HG03378 (cell line): ENCODE results near the gene NCAPD3.

ENCODE experiments used
- ATAC-seq: cut with Tn5 transposase; IDR thresholded peaks from one replicate; pipeline ENCODE4 v1.9.1; 2021; ENCODE audit warnings: mild to moderate bottlenecking, moderate library complexity; ENCODE audit not compliant: unreplicated experiment

NCAPD3 gene

DNA sequence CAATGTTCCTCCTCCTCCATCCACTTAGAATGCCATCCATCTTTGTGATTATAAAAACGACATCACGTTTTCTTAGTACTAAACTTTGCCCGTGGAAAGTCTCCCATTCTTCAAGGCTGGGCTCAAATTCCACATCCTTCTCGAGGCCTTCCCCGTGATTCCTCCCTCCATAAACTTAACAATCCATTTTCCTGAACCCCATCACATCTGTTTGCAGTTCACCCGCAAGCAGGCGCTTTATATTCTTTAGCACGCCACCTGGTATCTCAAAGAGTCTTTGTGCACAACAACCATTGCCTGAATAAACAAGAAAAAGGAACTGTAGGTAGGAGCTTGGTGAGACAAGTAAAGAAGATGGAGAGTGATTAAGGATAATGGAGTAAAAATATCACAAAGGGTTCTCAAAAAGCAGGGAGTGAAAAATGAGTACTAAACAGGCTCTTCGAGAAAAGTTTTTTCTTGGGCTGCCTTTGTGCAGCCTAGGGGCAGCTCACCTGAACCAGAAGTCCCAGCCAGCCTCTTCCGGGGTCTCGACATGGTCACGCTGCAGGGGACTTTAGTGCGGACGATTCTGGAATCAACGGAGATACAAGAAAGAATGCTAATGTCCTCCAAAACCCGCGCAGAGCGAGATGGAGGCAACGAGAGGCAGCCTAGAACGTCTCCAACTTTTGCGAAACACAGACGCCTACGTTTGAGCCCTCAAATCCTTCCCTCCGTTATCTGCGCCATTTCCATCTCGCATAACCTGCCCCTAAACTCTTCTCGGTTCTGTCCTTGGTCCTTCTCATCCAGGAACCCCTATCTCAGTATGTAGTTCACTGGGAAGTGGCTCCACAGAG, 28.8 kb upstream of the NCAPD3 start:
- peak; percentile 44 for ATAC-seq

DNA sequence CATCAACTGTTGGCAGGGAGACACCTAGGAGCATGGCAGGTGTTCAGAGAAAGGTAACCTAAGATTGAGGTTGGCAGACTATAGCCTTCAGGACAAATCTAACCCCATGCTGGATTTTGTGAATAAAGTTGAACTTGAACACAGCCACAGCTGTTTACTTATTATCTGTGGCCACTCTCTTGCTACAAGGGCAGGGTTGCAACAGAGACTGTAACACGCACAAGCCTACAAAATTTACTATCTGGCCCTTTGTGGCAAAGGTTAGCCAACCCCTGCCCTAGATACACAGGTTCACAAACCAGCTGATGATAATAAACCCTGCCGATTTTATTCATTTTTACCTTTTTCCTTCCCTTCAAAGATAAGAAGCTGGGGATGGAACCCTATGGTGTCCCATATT, 26.9 kb upstream of the NCAPD3 start:
- ATAC-seq: no peak

DNA sequence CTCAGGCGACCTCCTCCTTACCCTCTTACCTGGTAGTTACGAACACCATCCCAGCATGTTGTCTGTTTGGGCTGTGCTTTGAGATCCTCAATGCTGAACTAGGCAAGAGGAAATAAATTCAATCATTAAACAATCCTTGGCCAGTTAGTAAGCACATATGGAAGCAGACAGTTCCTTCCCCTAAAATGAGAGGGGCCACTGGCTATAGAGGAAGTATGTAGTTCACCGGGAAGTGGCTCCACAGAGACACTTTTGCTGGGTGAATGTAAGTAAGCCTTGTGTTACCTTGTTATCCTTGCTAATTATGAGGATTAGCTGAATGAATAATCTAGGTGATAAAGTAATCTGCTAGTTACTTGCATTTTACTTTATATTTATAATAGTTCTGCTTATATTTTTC, 26.5 kb upstream of the NCAPD3 start:
- no peak for ATAC-seq

DNA sequence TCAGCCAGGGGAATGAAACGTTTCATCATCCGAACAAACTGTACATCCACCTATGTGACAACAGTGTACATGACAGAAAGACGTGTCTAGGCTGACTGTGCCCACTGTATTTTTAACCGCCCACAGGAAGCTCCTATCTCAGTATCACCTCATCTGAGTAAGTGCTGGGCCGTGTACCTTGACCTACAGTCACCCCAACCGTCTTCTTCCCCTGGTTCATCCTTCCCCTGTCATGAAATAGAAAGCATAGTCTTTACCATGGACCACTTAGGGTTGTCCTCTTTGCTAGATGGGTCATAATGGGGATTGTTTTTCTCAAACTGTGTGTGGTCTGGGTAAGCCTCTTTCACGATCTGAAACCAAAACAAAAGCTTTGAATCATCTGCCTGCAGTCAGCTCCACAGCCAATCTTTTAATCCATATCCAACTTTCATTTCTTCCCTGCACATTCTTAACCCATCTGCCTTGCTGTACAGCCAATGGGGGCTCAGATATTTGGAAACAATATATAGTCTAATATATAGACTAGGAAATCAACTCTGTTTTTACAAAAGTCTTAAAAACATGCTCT, 25.2 kb upstream of the NCAPD3 start:
- ATAC-seq: no peak

DNA sequence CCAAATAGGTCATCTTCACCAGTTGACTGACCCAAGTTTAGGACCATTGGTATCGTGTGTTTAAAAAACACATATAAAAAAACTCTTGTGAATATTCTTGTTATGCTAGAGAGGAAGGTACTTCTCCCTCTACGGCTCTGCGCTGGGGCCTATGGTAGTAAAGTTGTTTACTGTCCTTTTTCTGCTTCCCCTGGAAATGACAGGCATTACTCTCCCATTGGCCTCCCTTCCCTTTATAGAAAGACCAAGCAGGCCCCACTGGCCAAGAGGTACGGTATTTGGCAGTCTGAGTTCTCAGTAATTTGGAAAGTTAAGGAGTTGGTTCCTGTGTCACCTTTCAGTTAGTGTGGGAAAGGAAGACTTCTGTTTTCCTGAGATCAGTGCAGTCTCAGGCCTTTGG, 22.9 kb upstream of the NCAPD3 start:
- ATAC-seq: no peak

DNA sequence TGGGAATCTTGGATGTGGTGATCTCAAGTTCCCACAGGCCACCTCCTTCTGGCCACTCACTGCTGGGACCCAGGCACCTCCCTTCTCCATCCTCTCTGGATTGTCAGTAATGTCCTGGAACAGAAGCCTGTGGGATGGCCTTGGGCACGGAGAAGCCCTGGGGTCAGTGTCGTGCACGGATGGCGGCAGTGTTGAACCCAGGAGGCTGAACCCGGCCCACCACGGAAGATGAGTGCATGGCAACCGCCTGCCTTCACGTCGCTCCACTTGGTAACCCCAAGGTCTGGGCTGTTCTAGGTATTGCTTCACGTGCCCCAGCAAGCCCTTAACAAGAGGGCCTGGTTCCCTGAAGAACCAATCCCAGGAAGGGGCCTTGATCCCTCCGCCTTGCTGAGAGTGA, 22.3 kb upstream of the NCAPD3 start:
- ATAC-seq: no peak

DNA sequence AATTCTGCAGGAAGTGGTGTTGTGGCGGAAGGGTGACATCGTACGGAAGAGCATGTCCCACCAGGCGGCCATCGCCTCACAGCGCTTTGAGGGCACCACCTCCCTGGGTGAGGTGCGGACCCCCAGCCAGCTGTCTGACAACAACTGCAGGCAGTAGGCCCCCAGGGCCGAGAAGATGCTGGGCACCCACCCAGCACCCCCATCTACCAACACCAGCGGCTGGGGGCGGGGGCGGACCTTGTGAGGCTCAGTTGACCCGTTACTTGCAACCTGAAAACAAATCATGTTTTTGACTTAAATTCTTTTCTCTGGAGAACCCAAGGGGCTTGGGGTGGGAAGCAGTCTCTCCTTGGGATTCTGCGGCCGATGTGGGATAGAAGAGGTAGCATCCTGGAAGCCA, 21.7 kb upstream of the NCAPD3 start:
- ATAC-seq: no peak

DNA sequence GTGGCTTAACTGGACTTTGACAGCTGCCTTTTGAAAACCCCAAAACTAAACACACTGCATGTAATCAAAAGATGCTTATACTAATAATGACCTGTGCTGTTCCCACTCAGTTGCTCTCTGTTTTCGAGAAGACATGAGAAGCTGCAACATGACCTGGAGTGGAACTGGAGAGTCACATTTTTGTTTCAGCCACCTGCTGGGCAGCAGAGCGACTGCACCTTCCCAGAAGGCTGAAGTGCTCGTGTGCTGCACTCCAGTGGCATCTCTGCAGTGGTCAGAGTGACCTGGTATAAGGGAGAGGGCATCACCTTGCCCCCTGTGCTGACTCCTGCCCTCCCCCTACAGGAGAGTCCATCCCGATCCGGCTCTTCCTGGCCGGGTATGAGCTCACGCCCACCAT, 20.8 kb upstream of the NCAPD3 start:
- peak; percentile 65 for ATAC-seq

DNA sequence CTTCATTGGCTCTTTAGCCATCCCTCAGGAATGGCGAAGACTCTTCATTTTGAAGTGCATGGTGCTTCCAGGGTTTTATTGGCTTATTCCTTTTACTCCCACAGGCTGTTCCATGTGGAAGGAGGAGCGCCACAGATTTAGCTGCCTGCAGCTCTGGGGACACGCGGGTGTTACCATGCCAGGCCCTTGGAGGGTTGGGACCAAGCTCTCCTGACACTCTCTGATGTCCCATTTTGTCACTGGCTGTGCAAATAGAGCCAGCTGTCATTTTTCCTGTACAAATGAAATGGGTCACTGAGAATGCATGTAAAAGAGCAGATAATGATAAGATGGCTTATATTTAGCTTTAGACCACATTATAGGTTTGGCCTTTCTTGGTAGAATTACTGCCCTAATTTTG, 20.1 kb upstream of the NCAPD3 start:
- ATAC-seq: no peak

DNA sequence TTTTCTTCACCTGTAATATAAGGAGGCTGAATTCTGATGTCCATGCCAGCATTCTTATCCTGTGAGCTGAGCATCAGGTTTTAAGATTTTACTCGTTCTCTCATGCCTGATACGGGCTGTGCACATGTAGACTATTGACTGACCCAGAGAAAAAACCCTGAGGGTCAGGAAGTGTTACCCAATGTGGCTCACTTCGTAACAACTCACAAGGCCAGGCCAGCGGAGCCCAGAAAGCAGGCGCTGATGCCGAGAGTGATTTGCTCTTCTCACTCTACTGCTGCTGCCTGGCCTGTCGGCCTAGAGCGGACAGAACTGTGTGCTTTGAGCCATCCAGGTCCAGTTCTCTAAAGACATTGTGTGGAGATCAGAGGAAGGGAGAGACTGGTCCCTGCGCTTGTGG, 18.6 kb upstream of the NCAPD3 start:
- no peak for ATAC-seq

DNA sequence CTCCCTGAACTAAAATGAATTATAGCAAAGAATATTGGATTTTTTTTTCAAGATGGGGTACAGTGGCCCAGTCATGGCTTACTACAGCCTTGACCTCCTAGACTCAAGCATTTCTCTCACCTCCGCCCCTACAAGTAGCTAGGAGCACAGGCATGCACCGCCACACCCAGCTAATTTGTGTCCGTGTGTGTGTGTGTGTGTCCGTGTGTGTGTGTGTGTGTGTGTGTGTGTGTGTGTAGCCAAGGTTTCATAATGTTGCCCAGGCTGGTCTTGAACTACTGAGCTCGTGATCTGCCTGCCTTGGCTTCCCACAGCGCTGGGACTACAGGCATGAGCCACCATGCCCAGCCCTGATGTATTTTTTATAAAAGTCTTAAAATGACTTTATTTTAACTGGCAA, 16.8 kb upstream of the NCAPD3 start:
- no peak for ATAC-seq

DNA sequence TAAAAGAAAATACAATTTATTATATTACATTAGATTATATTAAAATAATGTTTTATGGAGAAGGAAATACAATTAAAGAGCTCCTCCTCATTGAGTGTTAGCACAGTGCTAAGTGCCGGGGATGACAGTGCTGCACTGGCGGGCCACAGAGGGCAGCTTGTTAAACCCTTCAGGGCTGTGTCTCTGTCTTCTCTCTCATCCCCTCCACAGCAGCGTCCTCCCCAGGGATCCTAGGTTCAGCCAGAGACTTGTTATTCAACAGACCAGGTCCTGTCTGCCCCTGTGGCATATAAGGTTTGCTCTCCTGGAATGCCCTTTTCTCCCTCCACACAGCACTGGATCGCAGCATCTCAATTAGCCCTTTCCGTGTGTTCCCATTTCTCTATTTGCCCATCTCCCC, 15.2 kb upstream of the NCAPD3 start:
- ATAC-seq: no peak

DNA sequence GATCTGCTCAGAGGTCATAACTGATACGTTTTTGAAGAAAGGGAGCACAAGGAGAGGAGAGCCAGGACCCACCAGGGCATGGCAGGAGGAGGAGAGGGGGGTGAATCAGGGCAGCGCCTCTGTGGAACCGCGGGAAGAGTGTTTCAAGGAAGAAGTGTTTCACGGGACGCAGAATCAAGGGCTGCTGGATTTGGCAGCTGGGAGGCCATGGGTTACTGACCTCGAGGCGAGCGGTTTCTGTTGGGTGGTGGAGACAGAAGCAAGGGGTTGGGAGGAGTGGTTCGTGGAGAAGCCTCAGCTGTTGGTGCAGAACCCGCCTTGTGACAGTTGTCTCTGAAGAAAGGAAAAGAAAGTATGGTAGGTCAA, 13.8 kb upstream of the NCAPD3 start:
- ATAC-seq: no peak

DNA sequence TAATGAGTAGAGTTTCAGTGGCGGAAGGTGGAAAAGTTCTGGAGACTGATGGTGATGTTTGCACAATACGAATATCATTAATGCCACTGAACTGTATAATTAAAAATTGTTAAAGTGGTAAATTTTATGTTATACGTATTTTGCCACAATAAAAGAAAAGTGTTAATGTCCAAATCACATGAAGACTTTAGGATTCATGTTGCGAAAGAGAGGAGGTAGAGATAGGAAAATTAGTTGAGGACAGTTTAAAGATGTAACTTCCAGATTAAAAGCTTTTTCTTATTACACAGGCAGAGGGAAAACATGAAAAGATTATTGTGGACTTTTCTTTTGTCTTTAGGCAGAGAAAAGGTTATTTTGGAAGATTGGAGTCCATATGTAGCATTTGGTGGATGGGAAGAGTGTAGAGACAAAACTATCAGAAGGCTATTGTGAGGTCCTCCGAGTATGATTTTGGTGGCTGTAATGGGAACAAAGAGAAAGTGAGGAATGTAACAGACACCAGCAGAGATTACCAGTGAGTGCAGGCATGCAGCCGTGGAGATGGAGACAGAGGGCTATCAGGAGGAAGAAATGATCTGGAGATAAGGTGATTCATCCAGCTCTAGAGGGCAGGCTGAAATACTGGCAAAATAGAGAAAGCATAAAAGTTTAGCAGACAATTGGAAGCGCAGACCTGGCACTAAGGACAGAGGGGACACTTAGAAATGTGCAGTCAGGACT, 13.2 kb upstream of the NCAPD3 start:
- no peak for ATAC-seq

DNA sequence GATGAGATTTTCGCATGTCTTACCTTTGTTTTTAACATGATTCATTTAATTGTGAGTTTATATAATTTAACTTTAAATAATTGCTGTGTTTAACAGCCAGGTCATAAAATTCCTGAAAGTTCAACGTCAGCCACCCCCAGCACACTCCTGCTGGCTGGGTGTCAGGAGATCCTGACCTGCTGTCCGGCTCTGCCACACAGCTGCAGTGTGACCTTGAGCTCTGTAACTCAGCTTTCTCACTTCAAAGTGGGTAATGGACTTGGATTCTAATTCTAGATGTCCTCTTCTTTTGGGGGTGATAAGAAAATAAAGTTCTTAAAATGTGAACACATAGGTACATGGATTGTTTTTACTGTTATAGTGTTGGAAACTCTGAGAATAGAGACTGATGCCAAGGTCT, 11.6 kb upstream of the NCAPD3 start:
- no peak for ATAC-seq

DNA sequence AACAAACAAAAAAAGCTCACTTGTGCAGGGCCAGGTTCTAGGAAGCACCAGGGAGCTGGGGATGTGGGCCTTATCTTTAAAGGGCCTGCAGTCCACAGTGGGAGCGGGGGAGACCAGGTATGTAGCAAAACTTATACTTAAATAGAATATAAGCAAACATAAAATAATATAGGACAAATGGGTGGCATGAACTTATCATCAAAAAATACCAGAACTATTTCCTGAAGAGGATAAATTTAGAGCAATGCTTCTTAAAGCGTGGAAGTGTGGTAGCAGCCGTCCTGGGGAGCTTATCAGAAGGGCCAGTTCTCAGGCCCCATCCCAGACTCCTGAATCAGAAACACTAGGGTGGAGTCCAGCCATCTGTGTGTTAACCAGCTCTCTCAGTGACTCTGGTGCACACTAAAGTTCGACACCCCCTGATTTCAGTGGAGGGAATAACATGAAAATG, 10.0 kb upstream of the NCAPD3 start:
- ATAC-seq: no peak

DNA sequence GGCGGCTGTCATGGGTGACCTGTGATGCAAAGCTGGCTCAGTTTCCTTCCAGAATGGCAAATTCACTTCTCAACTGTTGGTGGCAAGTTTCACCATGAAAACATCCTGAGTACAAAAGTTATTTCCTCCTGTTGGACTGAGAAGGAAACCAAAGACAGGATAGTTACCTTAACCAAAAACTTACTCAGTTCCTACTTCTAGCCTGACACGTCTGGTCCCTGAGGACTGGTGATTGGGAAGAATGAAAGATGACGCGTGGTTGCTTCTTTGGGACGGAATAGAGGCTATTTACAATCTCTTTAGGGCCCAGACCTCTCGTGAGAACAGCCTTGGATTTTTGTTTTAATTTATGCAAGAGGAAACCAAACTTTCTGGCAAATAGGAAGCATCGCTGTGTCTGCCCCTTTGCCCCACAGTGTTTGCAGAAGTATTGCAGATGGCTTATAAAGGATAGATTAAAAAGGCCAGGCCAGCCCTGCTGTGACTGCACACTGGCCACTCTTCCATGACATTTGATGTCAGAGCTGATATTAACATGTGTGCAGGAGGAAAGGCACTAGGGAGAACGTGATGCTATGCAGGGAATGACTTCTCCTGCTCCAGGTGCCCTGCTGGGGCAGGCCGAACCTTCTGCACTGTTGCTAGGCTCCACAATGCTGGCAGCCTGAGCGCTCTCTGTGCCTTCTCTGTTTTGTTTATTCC, 8.3 kb upstream of the NCAPD3 start:
- no peak for ATAC-seq

DNA sequence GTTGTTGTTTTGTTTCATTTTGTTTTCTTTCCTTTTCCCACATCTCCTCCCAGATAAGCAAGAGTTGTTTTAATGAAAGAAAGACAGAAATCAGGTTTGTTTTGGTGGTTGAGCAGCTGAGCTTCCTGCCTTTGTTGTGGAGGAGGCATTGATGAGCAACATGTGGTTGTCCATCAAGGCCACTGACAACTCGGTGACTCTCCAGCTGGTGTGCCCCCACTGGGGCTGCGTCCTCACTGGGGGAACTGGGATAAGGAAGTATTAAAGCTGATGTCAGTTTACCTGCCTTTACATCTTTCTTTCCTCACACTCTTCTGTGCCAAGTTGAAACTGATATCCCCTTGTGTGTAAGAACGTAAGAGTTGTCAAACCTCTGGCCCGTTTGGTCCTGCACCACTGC, 6.6 kb upstream of the NCAPD3 start:
- ATAC-seq: no peak

DNA sequence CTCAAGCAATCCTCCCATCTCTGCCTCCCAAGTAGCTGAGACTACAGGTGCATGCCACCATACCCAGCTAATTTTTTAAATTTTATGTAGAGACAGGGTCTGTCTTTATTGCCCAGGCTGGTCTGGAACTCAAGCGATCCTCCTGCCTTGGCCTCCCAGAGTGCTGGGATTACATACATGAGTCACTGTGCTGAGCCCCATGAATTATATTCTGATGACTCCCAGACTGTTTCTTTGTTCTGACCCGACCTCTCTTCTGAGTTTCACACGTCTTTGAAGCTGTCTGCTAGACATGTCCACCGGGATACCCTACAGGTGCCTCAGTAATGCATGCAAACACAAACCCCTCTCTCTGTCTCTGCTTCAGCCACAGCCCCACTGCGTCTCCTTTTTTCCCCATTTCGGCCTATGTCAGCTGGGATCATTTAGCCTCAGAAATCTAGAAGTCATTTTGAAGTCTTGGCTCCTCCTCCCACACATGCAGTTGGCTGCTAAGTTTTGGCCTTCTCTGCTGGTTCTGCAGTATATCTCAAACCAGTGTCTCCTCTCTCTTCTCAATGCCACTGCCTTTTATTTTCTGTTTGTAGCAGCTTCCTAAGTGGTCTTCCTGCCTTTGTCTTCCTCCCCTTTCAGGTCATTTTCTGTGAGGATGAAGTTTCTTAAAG, 5.5 kb upstream of the NCAPD3 start:
- no peak for ATAC-seq

DNA sequence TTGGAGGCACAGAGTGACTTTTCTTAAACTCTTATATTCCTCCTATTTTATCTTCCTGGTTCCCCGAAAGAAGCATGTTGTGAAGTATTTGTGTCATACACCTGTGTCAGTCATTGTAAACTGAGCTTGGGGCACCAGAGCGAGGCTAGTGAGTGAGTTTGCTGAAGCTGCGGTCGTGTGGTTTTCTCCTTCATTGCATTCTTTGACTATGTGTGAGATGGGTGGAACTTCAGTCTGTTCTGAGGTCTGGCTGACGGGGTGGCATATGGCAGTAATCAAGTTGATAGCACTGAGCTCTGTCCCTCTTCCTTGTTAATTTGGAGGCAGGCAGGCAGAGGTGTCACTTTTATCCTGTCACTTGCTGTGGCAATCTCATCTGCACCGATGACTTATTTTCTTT, 4.9 kb upstream of the NCAPD3 start:
- peak; percentile 58 for ATAC-seq

DNA sequence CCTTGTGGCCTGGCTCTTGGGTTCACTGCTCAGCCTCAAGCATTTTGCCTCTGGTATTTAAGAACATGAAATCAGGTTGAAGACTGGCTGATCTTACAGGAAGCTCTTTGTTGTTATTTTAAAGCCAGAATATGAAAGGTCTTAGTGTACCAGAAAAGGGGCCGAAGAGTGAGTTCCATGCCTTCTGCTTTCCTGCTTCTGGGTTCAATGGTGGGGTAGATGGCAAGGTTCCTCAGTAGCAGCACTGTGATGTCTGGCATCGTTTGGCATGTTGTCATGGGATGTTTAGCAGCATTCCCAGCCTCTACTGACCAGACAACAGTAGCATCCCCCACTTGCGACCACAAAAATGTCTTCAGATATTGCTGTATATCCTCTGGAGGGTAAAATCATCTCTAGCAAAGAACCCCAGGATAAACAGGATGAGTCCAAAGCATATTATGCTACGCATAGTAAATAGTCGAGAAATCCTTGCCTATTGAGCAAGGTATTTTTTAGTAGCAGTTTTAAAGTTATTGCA, 3.1 kb upstream of the NCAPD3 start:
- ATAC-seq: no peak
